ENCODE results near the gene MIEN1. TPM values are rescaled to one million over a fixed set of nuclear protein-coding genes. Genes with fewer than 3 reads are reported as not detected.

The MIEN1 gene
- total RNA-seq, 1 experiment from 2014 or later, result 40.6 TPM

- TF ChIP-seq, protein P1, sequence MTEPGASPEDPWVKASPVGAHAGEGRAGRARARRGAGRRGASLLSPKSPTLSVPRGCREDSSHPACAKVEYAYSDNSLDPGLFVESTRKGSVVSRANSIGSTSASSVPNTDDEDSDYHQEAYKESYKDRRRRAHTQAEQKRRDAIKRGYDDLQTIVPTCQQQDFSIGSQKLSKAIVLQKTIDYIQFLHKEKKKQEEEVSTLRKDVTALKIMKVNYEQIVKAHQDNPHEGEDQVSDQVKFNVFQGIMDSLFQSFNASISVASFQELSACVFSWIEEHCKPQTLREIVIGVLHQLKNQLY (CRISPR knock-in tag; IDR thresholded peaks at IDR 0.05), result no peak
- no peak for TF ChIP-seq ESRRA (CRISPR knock-in tag; IDR thresholded peaks at IDR 0.05; ENCODE audit: borderline replicate concordance)
- TF ChIP-seq ZNF423 (CRISPR knock-in tag; IDR thresholded peaks at IDR 0.05), result 0 out of 2 replicates have a peak, but pooled peaks have one; percentile 13
- TF ChIP-seq NR2C2 (CRISPR knock-in tag; IDR thresholded peaks at IDR 0.05), result no peak
- TF ChIP-seq, protein P2, sequence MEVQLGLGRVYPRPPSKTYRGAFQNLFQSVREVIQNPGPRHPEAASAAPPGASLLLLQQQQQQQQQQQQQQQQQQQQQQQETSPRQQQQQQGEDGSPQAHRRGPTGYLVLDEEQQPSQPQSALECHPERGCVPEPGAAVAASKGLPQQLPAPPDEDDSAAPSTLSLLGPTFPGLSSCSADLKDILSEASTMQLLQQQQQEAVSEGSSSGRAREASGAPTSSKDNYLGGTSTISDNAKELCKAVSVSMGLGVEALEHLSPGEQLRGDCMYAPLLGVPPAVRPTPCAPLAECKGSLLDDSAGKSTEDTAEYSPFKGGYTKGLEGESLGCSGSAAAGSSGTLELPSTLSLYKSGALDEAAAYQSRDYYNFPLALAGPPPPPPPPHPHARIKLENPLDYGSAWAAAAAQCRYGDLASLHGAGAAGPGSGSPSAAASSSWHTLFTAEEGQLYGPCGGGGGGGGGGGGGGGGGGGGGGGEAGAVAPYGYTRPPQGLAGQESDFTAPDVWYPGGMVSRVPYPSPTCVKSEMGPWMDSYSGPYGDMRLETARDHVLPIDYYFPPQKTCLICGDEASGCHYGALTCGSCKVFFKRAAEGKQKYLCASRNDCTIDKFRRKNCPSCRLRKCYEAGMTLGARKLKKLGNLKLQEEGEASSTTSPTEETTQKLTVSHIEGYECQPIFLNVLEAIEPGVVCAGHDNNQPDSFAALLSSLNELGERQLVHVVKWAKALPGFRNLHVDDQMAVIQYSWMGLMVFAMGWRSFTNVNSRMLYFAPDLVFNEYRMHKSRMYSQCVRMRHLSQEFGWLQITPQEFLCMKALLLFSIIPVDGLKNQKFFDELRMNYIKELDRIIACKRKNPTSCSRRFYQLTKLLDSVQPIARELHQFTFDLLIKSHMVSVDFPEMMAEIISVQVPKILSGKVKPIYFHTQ (CRISPR knock-in tag; IDR thresholded peaks at IDR 0.05), result no peak
- TF ChIP-seq, protein P3, sequence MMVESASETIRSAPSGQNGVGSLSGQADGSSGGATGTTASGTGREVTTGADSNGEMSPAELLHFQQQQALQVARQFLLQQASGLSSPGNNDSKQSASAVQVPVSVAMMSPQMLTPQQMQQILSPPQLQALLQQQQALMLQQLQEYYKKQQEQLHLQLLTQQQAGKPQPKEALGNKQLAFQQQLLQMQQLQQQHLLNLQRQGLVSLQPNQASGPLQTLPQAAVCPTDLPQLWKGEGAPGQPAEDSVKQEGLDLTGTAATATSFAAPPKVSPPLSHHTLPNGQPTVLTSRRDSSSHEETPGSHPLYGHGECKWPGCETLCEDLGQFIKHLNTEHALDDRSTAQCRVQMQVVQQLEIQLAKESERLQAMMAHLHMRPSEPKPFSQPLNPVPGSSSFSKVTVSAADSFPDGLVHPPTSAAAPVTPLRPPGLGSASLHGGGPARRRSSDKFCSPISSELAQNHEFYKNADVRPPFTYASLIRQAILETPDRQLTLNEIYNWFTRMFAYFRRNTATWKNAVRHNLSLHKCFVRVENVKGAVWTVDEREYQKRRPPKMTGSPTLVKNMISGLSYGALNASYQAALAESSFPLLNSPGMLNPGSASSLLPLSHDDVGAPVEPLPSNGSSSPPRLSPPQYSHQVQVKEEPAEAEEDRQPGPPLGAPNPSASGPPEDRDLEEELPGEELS (CRISPR knock-in tag; IDR thresholded peaks at IDR 0.05), result peak; percentile 27; the same call in 1 of the 2 replicates
- TF ChIP-seq SP1 (CRISPR knock-in tag; conservative IDR thresholded peaks at IDR 0.05), result 0 out of 2 replicates have a peak, but pooled peaks have one; percentile 9
- TF ChIP-seq, protein P4, sequence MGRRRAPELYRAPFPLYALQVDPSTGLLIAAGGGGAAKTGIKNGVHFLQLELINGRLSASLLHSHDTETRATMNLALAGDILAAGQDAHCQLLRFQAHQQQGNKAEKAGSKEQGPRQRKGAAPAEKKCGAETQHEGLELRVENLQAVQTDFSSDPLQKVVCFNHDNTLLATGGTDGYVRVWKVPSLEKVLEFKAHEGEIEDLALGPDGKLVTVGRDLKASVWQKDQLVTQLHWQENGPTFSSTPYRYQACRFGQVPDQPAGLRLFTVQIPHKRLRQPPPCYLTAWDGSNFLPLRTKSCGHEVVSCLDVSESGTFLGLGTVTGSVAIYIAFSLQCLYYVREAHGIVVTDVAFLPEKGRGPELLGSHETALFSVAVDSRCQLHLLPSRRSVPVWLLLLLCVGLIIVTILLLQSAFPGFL (CRISPR knock-in tag; IDR thresholded peaks at IDR 0.05; ENCODE audit: borderline replicate concordance), result no peak
- TF ChIP-seq E2F4 (CRISPR knock-in tag; IDR thresholded peaks at IDR 0.05; ENCODE audit: borderline replicate concordance, low read depth), result no peak
- TF ChIP-seq ZNF317 (CRISPR knock-in tag; IDR thresholded peaks at IDR 0.05; ENCODE audit: borderline replicate concordance, low read depth), result no peak
- no peak for TF ChIP-seq TP53 (CRISPR knock-in tag; IDR thresholded peaks at IDR 0.05)
- no peak for TF ChIP-seq SMAD4 (CRISPR knock-in tag; IDR thresholded peaks at IDR 0.05)
- no peak for TF ChIP-seq E2F1 (CRISPR knock-in tag; IDR thresholded peaks at IDR 0.05)
- TF ChIP-seq ZNF512 (CRISPR knock-in tag; IDR thresholded peaks at IDR 0.05; ENCODE audit: borderline replicate concordance), result no peak
- TF ChIP-seq, protein P5, sequence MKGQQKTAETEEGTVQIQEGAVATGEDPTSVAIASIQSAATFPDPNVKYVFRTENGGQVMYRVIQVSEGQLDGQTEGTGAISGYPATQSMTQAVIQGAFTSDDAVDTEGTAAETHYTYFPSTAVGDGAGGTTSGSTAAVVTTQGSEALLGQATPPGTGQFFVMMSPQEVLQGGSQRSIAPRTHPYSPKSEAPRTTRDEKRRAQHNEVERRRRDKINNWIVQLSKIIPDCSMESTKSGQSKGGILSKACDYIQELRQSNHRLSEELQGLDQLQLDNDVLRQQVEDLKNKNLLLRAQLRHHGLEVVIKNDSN (CRISPR knock-in tag; IDR thresholded peaks at IDR 0.05), result no peak
- no peak for TF ChIP-seq JUN (CRISPR knock-in tag; IDR thresholded peaks at IDR 0.05)
- TF ChIP-seq FOXP1 (CRISPR knock-in tag; IDR thresholded peaks at IDR 0.05; ENCODE audit: borderline replicate concordance), result no peak
- no peak for TF ChIP-seq NFYB (CRISPR knock-in tag; conservative IDR thresholded peaks at IDR 0.05; ENCODE audit: low read depth)
- TF ChIP-seq NR1H2 (CRISPR knock-in tag; IDR thresholded peaks at IDR 0.05), result no peak
- no peak for TF ChIP-seq GTF2I (CRISPR knock-in tag; conservative IDR thresholded peaks at IDR 0.05)
- TF ChIP-seq, protein P6, sequence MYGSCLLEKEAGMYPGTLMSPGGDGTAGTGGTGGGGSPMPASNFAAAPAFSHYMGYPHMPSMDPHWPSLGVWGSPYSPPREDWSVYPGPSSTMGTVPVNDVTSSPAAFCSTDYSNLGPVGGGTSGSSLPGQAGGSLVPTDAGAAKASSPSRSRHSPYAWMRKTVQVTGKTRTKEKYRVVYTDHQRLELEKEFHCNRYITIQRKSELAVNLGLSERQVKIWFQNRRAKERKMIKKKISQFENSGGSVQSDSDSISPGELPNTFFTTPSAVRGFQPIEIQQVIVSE (CRISPR knock-in tag; IDR thresholded peaks at IDR 0.05; ENCODE audit: borderline replicate concordance), result no peak
- TF ChIP-seq KAT7 (CRISPR knock-in tag; IDR thresholded peaks at IDR 0.05; ENCODE audit: borderline replicate concordance), result no peak
- TF ChIP-seq ZSCAN18 (CRISPR knock-in tag; IDR thresholded peaks at IDR 0.05), result no peak
- no peak for TF ChIP-seq ELF4 (CRISPR knock-in tag; IDR thresholded peaks at IDR 0.05; ENCODE audit: low read depth)
Measured at GRCh38 chr17:39700148-39700987, 30.0 kb downstream of the MIEN1 start (continued).

Measured in WTC11 (cell line).